Measurements from ENCODE around the gene PSMA4. TPM values are rescaled to one million over a fixed set of nuclear protein-coding genes. Genes with fewer than 3 reads are reported as not detected.
A peak's percentile ranks its signal among the peaks of the same experiment; 100 is the strongest.
"Not testable (repeated sequence)": the region's sequence is repeated elsewhere in the genome, so short reads cannot be mapped to it uniquely, and the experiment has no call there.

The PSMA4 gene
- total RNA-seq, 2 donors from 2014 or later: 160 to 212 TPM

DNA sequence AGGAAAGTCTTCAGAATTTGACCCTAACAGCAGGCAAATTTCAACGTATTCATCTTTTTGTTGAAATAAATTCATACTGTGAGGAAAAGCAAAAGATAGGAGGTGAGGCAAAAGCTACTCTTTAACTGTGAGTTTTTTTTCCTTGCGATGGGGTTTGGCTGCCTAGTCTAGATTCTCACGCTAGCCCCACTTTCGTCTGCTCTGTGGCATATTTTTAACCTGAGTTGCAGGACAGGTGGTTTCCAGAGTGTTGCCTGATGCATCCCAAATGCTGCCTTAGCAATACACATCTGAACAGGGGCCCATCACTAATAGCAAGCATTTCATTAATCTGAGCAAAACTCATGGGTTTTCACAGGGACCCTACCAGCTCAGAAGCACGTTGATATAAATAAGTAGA is 11.7 kb downstream of the PSMA4 start:
- no peak overlapping the region for H3K27ac ChIP-seq
- DNase-seq: no peak
- no peaks in the 10 kb centered on the region for H3K9me3 ChIP-seq
- H3K4me3 ChIP-seq: no peak overlapping the region
- peaks cover 8% of the 10 kb centered on the region for H3K36me3 ChIP-seq
- intact Hi-C loops (cut with DNase I): no loop called here
- H3K27me3 ChIP-seq: no peaks in the 10 kb centered on the region
- no peaks in the 10 kb centered on the region for H3K4me1 ChIP-seq
- TF ChIP-seq, protein P1, sequence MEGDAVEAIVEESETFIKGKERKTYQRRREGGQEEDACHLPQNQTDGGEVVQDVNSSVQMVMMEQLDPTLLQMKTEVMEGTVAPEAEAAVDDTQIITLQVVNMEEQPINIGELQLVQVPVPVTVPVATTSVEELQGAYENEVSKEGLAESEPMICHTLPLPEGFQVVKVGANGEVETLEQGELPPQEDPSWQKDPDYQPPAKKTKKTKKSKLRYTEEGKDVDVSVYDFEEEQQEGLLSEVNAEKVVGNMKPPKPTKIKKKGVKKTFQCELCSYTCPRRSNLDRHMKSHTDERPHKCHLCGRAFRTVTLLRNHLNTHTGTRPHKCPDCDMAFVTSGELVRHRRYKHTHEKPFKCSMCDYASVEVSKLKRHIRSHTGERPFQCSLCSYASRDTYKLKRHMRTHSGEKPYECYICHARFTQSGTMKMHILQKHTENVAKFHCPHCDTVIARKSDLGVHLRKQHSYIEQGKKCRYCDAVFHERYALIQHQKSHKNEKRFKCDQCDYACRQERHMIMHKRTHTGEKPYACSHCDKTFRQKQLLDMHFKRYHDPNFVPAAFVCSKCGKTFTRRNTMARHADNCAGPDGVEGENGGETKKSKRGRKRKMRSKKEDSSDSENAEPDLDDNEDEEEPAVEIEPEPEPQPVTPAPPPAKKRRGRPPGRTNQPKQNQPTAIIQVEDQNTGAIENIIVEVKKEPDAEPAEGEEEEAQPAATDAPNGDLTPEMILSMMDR (IDR thresholded peaks at IDR 0.05): no peak
- no peak overlapping the region for H3K9ac ChIP-seq (ENCODE audit: low read depth in 2 of 2, low read length in 2 of 2)

DNA sequence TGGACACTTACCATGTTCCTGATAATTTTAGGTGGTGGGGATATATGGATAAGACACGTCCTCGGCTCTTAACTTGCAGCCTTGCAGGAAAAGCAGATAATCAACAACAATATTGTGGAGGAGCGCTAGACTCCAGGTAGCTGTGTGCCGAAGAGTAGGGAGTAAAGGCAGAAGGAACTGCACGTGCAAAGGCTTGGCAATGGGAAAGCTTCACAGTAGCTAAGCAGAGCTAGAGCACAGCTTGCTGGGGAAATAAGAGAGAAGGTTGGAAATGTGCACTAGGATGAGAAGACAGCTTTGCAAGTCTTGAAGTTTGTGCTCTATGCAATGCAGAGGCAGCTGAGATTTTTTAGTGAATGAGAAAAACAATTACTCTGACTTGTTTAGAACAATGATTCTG is 12.4 kb downstream of the PSMA4 start:
- H3K27ac ChIP-seq: no peak overlapping the region
- DNase-seq: no peak
- TF ChIP-seq, protein P1 (IDR thresholded peaks at IDR 0.05): no peak
- H3K27me3 ChIP-seq: no peaks in the 10 kb centered on the region
- no peak overlapping the region for H3K4me3 ChIP-seq
- intact Hi-C loops (cut with DNase I): no loop called here
- no peak overlapping the region for H3K9ac ChIP-seq (ENCODE audit: low read depth in 2 of 2, low read length in 2 of 2)
- H3K4me1 ChIP-seq: no peaks in the 10 kb centered on the region
- peaks cover 1% of the 10 kb centered on the region for H3K36me3 ChIP-seq
- no peaks in the 10 kb centered on the region for H3K9me3 ChIP-seq

DNA sequence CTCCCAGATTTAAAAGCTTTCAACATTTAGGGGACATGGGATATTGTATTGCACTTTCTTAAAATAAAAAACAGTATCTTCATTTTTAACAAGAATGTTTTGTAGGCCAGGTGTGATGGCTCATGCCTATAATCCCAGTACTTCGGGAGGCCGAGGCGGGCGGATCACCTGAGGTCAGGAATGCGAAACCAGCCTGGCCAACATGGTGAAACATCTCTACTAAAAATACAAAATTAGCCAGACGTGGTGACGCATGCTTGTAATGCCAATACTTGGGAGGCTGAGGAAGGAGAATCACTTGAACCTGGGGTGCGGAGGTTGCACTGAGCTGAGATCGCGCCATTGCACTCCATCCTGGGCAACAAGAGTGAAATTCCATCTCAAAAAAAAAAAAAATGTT is 20.0 kb downstream of the PSMA4 start:
- H3K4me3 ChIP-seq; intact Hi-C loops (cut with DNase I); DNase-seq; H3K27me3 ChIP-seq; H3K9ac ChIP-seq (ENCODE audit: low read depth in 2 of 2, low read length in 2 of 2); H3K9me3 ChIP-seq; H3K27ac ChIP-seq; H3K4me1 ChIP-seq; H3K36me3 ChIP-seq: not testable (repeated sequence)

DNA sequence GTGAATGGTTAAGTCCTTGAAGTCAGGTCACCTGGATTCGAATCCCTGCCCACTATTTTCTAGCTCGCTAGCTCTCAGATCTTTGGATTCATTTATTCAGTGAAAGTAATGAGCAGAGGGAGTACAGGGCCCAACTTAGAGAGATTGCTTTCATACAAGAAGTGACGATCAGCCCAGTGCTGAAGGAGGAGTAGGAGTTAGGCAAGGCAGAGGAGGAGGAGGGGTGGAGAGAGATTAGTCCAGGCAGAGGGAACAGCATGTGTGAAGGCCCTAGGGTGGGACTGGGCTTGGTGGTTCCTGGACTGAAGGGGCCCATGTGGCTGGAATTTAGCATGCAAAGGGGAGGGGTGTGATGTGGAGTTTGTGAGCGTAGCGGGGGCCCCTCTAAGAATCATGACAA is 21.2 kb downstream of the PSMA4 start:
- no peaks in the 10 kb centered on the region for H3K27me3 ChIP-seq
- H3K9me3 ChIP-seq: no peaks in the 10 kb centered on the region
- H3K36me3 ChIP-seq: no peaks in the 10 kb centered on the region
- no peak overlapping the region for H3K9ac ChIP-seq (ENCODE audit: low read depth in 2 of 2, low read length in 2 of 2)
- H3K4me3 ChIP-seq: no peak overlapping the region
- intact Hi-C loops (cut with DNase I): no loop called here
- no peak for DNase-seq
- H3K4me1 ChIP-seq: no peaks in the 10 kb centered on the region
- TF ChIP-seq, protein P1 (IDR thresholded peaks at IDR 0.05): no peak
- H3K27ac ChIP-seq: no peak overlapping the region

DNA sequence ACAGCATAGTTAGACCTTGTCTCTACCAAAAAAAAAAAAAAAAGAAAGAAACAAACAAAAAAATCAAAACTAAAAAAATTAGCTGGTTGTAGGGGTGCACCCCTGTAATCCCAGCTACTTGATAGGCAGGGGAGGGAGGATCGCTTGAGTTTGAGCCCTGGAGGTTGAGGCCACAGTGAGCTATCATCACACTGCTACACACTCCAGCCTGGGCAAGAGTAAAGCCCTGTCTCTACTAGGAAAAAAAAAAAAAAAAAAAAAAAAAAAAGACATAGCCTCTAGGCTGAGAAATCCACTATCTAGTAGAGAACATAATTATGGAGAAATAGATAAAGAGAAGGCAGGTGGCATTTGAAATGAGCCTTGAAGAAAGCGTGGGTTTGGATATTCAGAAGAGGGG is 22.8 kb downstream of the PSMA4 start:
- TF ChIP-seq, protein P1 (IDR thresholded peaks at IDR 0.05): no peak
- Histone ChIP-seq H3K27ac (no peak overlapping the region), H3K36me3 (no peaks in the 10 kb centered on the region), H3K4me1 (no peaks in the 10 kb centered on the region), H3K27me3 (no peaks in the 10 kb centered on the region), H3K4me3 (no peak overlapping the region), H3K9me3 (no peaks in the 10 kb centered on the region), H3K9ac (ENCODE audit: low read depth in 2 of 2, low read length in 2 of 2) (no peak overlapping the region)
- no peak for DNase-seq
- intact Hi-C loops (cut with DNase I): no loop called here

DNA sequence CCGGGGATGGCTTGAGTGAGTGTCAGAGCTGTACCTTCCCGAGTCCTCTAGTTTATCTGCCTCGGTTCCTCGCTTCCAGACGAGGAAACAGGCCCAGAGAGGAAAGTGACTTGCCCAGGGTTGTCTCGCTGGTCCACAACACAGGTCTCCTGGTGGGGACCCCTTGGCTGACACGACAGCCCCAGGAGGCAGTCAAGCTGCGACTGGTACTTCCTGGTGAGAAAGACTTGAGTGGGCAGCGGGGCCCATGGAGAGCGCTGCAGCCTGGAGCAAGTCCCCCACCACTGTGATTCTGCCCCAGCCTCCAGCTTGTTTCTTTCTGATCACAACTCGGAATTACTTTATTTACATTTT is 24.5 kb downstream of the PSMA4 start:
- Histone ChIP-seq H3K36me3 (no peaks in the 10 kb centered on the region), H3K4me1 (no peaks in the 10 kb centered on the region), H3K9me3 (no peaks in the 10 kb centered on the region), H3K9ac (ENCODE audit: low read depth in 2 of 2, low read length in 2 of 2) (peak overlapping the region in 1 of 2 donors; percentile 19), H3K27me3 (no peaks in the 10 kb centered on the region), H3K27ac (no peak overlapping the region), H3K4me3 (no peak overlapping the region)
- peak; percentile 21 for DNase-seq
- TF ChIP-seq, protein P1 (IDR thresholded peaks at IDR 0.05): no peak
- intact Hi-C loops (cut with DNase I): no loop called here

Measured in colonic mucosa (tissue), 4 donors.